Measurements from ENCODE around the gene RAB4A. TPM values are rescaled to one million over a fixed set of nuclear protein-coding genes. Genes with fewer than 3 reads are reported as not detected.

RAB4A gene
- total RNA-seq, 1 donor from 2014 or later: 71.8 TPM

- no peaks in the 10 kb centered on the region for H3K9me3 Mint-ChIP-seq
- H3K4me1 Mint-ChIP-seq (ENCODE audit: unreplicated experiment): peaks cover 57% of the 10 kb centered on the region
- no peak overlapping the region for H3K4me3 Mint-ChIP-seq
- H3K27ac Mint-ChIP-seq: no peak overlapping the region
- no peak for DNase-seq (ENCODE audit: extremely low spot score, unreplicated experiment)
- no peaks in the 10 kb centered on the region for H3K36me3 Mint-ChIP-seq
- H3K27me3 Mint-ChIP-seq: no peaks in the 10 kb centered on the region
- no peak for TF ChIP-seq CTCF (conservative IDR thresholded peaks at IDR 0.05)
These were observed 44.1 kb upstream of the RAB4A start for GRCh38 chr1:229226796-229227195.

GRCh38 chr1:229227298-229227919, 43.5 kb upstream of the RAB4A start:
- peaks cover 57% of the 10 kb centered on the region for H3K4me1 Mint-ChIP-seq (ENCODE audit: unreplicated experiment)
- TF ChIP-seq CTCF (conservative IDR thresholded peaks at IDR 0.05): peak; percentile 99
- H3K36me3 Mint-ChIP-seq: no peaks in the 10 kb centered on the region
- H3K27me3 Mint-ChIP-seq: no peaks in the 10 kb centered on the region
- H3K4me3 Mint-ChIP-seq: peak overlapping the region; percentile 73
- DNase-seq (ENCODE audit: extremely low spot score, unreplicated experiment): peak; percentile 88
- H3K27ac Mint-ChIP-seq: peak overlapping the region; percentile 91
- H3K9me3 Mint-ChIP-seq: no peaks in the 10 kb centered on the region

- peak; percentile 4 for DNase-seq (ENCODE audit: extremely low spot score, unreplicated experiment)
- peaks cover 54% of the 10 kb centered on the region for H3K4me1 Mint-ChIP-seq (ENCODE audit: unreplicated experiment)
- H3K36me3 Mint-ChIP-seq: no peaks in the 10 kb centered on the region
These were observed 42.4 kb upstream of the RAB4A start for GRCh38 chr1:229228522-229228921.

GRCh38 chr1:229229137-229229720, 41.7 kb upstream of the RAB4A start:
- no peak for DNase-seq (ENCODE audit: extremely low spot score, unreplicated experiment)
- peaks cover 53% of the 10 kb centered on the region for H3K4me1 Mint-ChIP-seq (ENCODE audit: unreplicated experiment)
- TF ChIP-seq CTCF (conservative IDR thresholded peaks at IDR 0.05): no peak
- no peaks in the 10 kb centered on the region for H3K9me3 Mint-ChIP-seq
- peak overlapping the region; percentile 71 for H3K4me3 Mint-ChIP-seq
- peak overlapping the region; percentile 97 for H3K27ac Mint-ChIP-seq
- H3K27me3 Mint-ChIP-seq: no peaks in the 10 kb centered on the region
- H3K36me3 Mint-ChIP-seq: no peaks in the 10 kb centered on the region

More at GRCh38 chr1:229228522-229228921, 42.4 kb upstream of the RAB4A start:
- no peaks in the 10 kb centered on the region for H3K27me3 Mint-ChIP-seq
- H3K4me3 Mint-ChIP-seq: no peak overlapping the region
- peak overlapping the region; percentile 97 for H3K27ac Mint-ChIP-seq
- no peak for TF ChIP-seq CTCF (conservative IDR thresholded peaks at IDR 0.05)
- no peaks in the 10 kb centered on the region for H3K9me3 Mint-ChIP-seq

- H3K4me1 Mint-ChIP-seq (ENCODE audit: unreplicated experiment): peaks cover 53% of the 10 kb centered on the region
- H3K9me3 Mint-ChIP-seq: no peaks in the 10 kb centered on the region
These were observed 41.2 kb upstream of the RAB4A start for GRCh38 chr1:229229721-229230139.

More at GRCh38 chr1:229229721-229230139, 41.2 kb upstream of the RAB4A start:
- H3K27ac Mint-ChIP-seq: peak overlapping the region; percentile 97
- DNase-seq (ENCODE audit: extremely low spot score, unreplicated experiment): peak; percentile 62
- H3K4me3 Mint-ChIP-seq: peak overlapping the region; percentile 71
- no peak for TF ChIP-seq CTCF (conservative IDR thresholded peaks at IDR 0.05)
- H3K36me3 Mint-ChIP-seq: no peaks in the 10 kb centered on the region
- H3K27me3 Mint-ChIP-seq: no peaks in the 10 kb centered on the region
